A549 (cell line): ENCODE results near the gene EIF4B. TPM values are rescaled to one million over a fixed set of nuclear protein-coding genes. Genes with fewer than 3 reads are reported as not detected.
A peak's percentile ranks its signal among the peaks of the same experiment; 100 is the strongest.

Experiments
- ATAC-seq, 2 experiments: fragments of 200-7000 bp in 1 of 2; fragments of >200 bp in 1 of 2; cut with Nextera tagmentation in 1 of 2; cut with Tn5 transposase in 1 of 2; 3 replicates each; pipeline versions ENCODE4 v1.8.0 to v1.9.1; 2018 to 2020; ENCODE audit warnings: mild to moderate bottlenecking in 1 of 2, moderate library complexity in 1 of 2
- CTCF ChIA-PET: fragments of 300-600 bp; sonication (Branson Sonifier 250); formaldehyde crosslinking; extraction: SDS; loops from one replicate; lab custom pipeline; 2021; ENCODE audit warnings: antibody characterized with exemption, inconsistent platforms; lab: Yijun Ruan, JAX
- POLR2A ChIA-PET: fragments of 350-600 bp; formaldehyde crosslinking; extraction: SDS; loops from one replicate; lab custom pipeline; 2021; ENCODE audit warnings: antibody characterized with exemption, inconsistent platforms; lab: Yijun Ruan, JAX
- DNase-seq, 2 experiments: peaks; one replicate each; pipeline versions ENCODE4 v3.0.0 to v3.0.0-alpha.2; 2011 to 2016; ENCODE audit warnings: low read depth in 1 of 2, low spot score in 1 of 2
- FAIRE-seq: peaks from 2 replicates; lab custom pipeline; 2011; peaks lifted over from hg19 to GRCh38; lab: Jason Lieb, UNC
- H3K27ac ChIP-seq, 2 experiments: fragments of >200 bp; sonication (Bioruptor Twin); formaldehyde crosslinking; 3 replicates each; pipeline ENCODE4 v1.5.1; 2016 to 2017
- H3K4me1 ChIP-seq: fragments of >200 bp; sonication (Bioruptor Twin); formaldehyde crosslinking; 3 replicates; pipeline ENCODE4 v1.6.1; 2016
- H3K4me2 ChIP-seq: fragments of >200 bp; sonication (Bioruptor Twin); formaldehyde crosslinking; 3 replicates; pipeline ENCODE4 v1.6.1; 2016
- H3K4me3 ChIP-seq: fragments of >200 bp; sonication (Bioruptor Twin); formaldehyde crosslinking; 3 replicates; pipeline ENCODE4 v1.5.1; 2016
- H3K9me3 ChIP-seq: fragments of >200 bp; sonication (Bioruptor Twin); formaldehyde crosslinking; 3 replicates; pipeline ENCODE4 v1.6.1; 2016
- CEBPB ChIP-seq, 2 experiments: fragments of >200 bp in 1 of 2; sonication (Bioruptor Twin) in 1 of 2; formaldehyde crosslinking in 1 of 2; IDR thresholded peaks; 2 replicates each; pipeline ENCODE4 v1.6.1; 2012 to 2016
- EHF ChIP-seq: fragments of 250-450 bp; sonication (Bioruptor Pico); IDR thresholded peaks from 2 replicates; pipeline ENCODE4 v1.5.0; 2020; ENCODE audit warnings: mild to moderate bottlenecking
- ESRRA ChIP-seq: fragments of 150-350 bp; IDR thresholded peaks from 2 replicates; pipeline ENCODE4 v1.6.1; 2014; ENCODE audit warnings: mild to moderate bottlenecking, low read length, borderline replicate concordance
- GATA3 ChIP-seq: IDR thresholded peaks from 2 replicates; pipeline ENCODE4 v1.6.1; 2012; ENCODE audit warnings: borderline replicate concordance
- HDAC2 ChIP-seq: fragments of 200-600 bp; sonication (generic); IDR thresholded peaks from 2 replicates; pipeline ENCODE4 v1.6.1; 2016
- HOXB13 ChIP-seq: fragments of 250-450 bp; sonication (Bioruptor Pico); IDR thresholded peaks from 2 replicates; pipeline ENCODE4 v1.5.0; 2020; ENCODE audit warnings: low read depth, mild to moderate bottlenecking, moderate library complexity
- JUN ChIP-seq, 2 experiments: fragments of >200 bp; sonication (Bioruptor Twin); formaldehyde crosslinking; IDR thresholded peaks; 2 replicates in 1 of 2; 3 replicates in 1 of 2; pipeline ENCODE4 v1.6.1; 2016 to 2017
- JUNB ChIP-seq: fragments of >200 bp; sonication (Bioruptor Twin); formaldehyde crosslinking; IDR thresholded peaks from 2 replicates; pipeline ENCODE4 v1.6.1; 2016
- MYC ChIP-seq: IDR thresholded peaks from 2 replicates; pipeline ENCODE4 v1.6.1; 2012; ENCODE audit warnings: mild to moderate bottlenecking, inconsistent platforms, low read length, improper control_type of control experiment, borderline replicate concordance
- NFE2L2 ChIP-seq: fragments of 150-350 bp; conservative IDR thresholded peaks from 2 replicates; pipeline ENCODE4 v1.6.1; 2014; ENCODE audit warnings: low read length
- NPAS2 ChIP-seq: fragments of 250-450 bp; sonication (Bioruptor Pico); IDR thresholded peaks from 2 replicates; pipeline ENCODE4 v1.8.0; 2022; ENCODE audit warnings: mild to moderate bottlenecking, moderate library complexity, borderline replicate concordance
- NR3C1 ChIP-seq: fragments of >200 bp; sonication (Bioruptor Twin); formaldehyde crosslinking; IDR thresholded peaks from 3 replicates; pipeline ENCODE4 v1.6.1; 2017
- PHF8 ChIP-seq: fragments of 200-600 bp; sonication (generic); IDR thresholded peaks from 2 replicates; pipeline ENCODE4 v1.6.1; 2016; ENCODE audit warnings: low read depth, mild to moderate bottlenecking, antibody characterized with exemption, moderate library complexity, borderline replicate concordance
- POLR2A ChIP-seq: IDR thresholded peaks from 2 replicates; pipeline ENCODE4 v1.6.1; 2012; ENCODE audit warnings: mild to moderate bottlenecking, low read length
- RAD21 ChIP-seq, 2 experiments: fragments of >200 bp in 1 of 2; sonication (Bioruptor Twin) in 1 of 2; formaldehyde crosslinking in 1 of 2; IDR thresholded peaks in 1 of 2; conservative IDR thresholded peaks in 1 of 2; 2 replicates in 1 of 2; 3 replicates in 1 of 2; pipeline ENCODE4 v1.6.1; 2012 to 2018; ENCODE audit warnings: inconsistent platforms in 1 of 2
- RFX5 ChIP-seq: fragments of 450-650 bp; IDR thresholded peaks from 2 replicates; pipeline ENCODE4 v1.7.1; 2014; ENCODE audit warnings: antibody characterized with exemption, mild to moderate bottlenecking, moderate library complexity
- TFCP2L1 ChIP-seq: fragments of 250-450 bp; sonication (Bioruptor Pico); IDR thresholded peaks from 2 replicates; pipeline ENCODE4 v1.5.0; 2021; ENCODE audit warnings: mild to moderate bottlenecking
- TP53 ChIP-seq: fragments of 250-450 bp; sonication (Bioruptor Pico); IDR thresholded peaks from 2 replicates; pipeline ENCODE4 v1.5.0; 2021; ENCODE audit warnings: mild to moderate bottlenecking, moderate library complexity
- ZNF302 ChIP-seq: fragments of 250-450 bp; sonication (Bioruptor Pico); IDR thresholded peaks from 2 replicates; pipeline ENCODE4 v1.9.0; 2021; ENCODE audit warnings: inconsistent platforms, mild to moderate bottlenecking, moderate library complexity
- WGBS: methylation state at CpG from one replicate; pipeline ENCODE4 v1.1.6; 2017; ENCODE audit errors: missing lambda C conversion rate; 5-methylcytosine and 5-hydroxymethylcytosine counted together
- polyA plus RNA-seq, 4 experiments: library from polyadenylated mRNA; depleted of rRNA in 3 of 4; stranded (reverse); fragments of >200 nt; fragmentation: RNase III in 1 of 4; extraction: RNeasy Plus Mini Kit Qiagen cat#74134 plus additional on column Dnase treatment in 1 of 4; gene quantifications; 2 replicates in 3 of 4; 3 replicates in 1 of 4; pipeline ENCODE4 v1.2.3, GENCODE V29; 2011 to 2017
- TF ChIP-seq, protein P1 (sequence below): IDR thresholded peaks from 2 replicates; pipeline ENCODE4 v1.6.1; 2012; ENCODE audit warnings: low read depth, borderline replicate concordance
- TF ChIP-seq, protein P2 (sequence below): fragments of >200 bp; sonication (Bioruptor Twin); formaldehyde crosslinking; IDR thresholded peaks from 3 replicates; pipeline ENCODE4 v1.6.1; 2016
- TF ChIP-seq, protein P3 (sequence below): IDR thresholded peaks from 2 replicates; pipeline ENCODE4 v1.6.1; 2012
- TF ChIP-seq, protein P4 (sequence below): fragments of >200 bp; sonication (Bioruptor Twin); formaldehyde crosslinking; IDR thresholded peaks from 3 replicates; pipeline ENCODE4 v1.5.1; 2016
- TF ChIP-seq, protein P5 (sequence below): IDR thresholded peaks from 2 replicates; pipeline ENCODE4 v1.6.1; 2012
- TF ChIP-seq, protein P6 (sequence below): fragments of 250-450 bp; sonication (Bioruptor Pico); IDR thresholded peaks from 2 replicates; pipeline ENCODE4 v1.5.0; 2020; ENCODE audit warnings: low read depth, mild to moderate bottlenecking, moderate library complexity
- TF ChIP-seq, protein P7 (sequence below): fragments of 250-450 bp; sonication (Bioruptor Pico); IDR thresholded peaks from 2 replicates; pipeline ENCODE4 v1.5.0; 2021; ENCODE audit warnings: mild to moderate bottlenecking, moderate library complexity, borderline replicate concordance

Gene EIF4B
- polyA plus RNA-seq, 2 of the 4 experiments (the other 2 are of a cell fraction) = 377 to 650 TPM

DNA sequence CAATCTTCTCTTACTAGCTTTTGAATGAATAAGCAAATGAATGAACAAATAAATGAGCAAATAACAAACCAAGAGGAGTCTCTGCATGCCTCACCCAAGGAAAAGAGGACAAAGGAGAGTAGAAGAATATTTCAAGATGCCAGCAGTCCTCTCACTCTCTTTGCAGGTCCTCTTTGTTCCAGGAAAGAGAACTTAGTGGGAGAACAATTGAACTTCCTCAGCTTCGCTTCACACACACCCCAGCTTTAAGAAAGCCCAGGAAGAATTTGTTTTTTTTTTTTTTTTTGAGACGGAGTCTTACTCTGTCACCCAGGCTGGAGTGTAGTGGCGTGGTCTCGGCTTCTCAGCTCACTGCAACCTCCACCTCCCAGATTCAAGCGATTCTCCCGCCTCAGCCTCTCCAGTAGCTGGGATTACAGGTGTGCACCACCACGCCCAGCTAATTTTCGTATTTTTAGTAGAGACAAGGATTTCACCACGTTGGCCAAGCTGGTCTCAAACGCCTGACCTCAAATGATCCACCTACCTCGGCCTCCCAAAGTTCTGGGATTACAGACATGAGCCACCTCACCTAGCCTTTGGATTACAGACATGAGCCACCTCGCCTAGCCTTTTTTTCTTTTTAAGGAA, 37.0 kb upstream of the EIF4B start:
- peak overlapping the region; percentile 78 for H3K4me2 ChIP-seq
- TF ChIP-seq NFE2L2 = no peak
- no peak for TF ChIP-seq POLR2A
- 0 out of 2 replicates have a peak, but pooled peaks have one; percentile 64 for TF ChIP-seq EHF (CRISPR knock-in tag)
- TF ChIP-seq, all 56 proteins: peak for 1
- Histone ChIP-seq H3K27ac (peak overlapping the region; percentile 90 to 91), H3K9me3 (no peaks in the 10 kb centered on the region), H3K4me1 (peaks cover 72% of the 10 kb centered on the region), H3K4me3 (no peak overlapping the region)
- 51% methylated on average over 12 of the region's 12 CpGs for WGBS
- no peak for ATAC-seq
- CTCF ChIA-PET = interaction anchor here (0.6 to 44.4 kb wide), 8 partner anchors 7 to 743 kb away, joined by 3 to 1736 read pairs (median 21); partner anchors contain the start of gene KRT8
- POLR2A ChIA-PET = interaction anchor here (0.6 to 7.0 kb wide), 9 partner anchors 14 to 943 kb away, joined by 3 to 110 read pairs (median 5); partner anchors contain the start of genes KRT18 and KRT8
- no peak for DNase-seq
- no peak for FAIRE-seq

DNA sequence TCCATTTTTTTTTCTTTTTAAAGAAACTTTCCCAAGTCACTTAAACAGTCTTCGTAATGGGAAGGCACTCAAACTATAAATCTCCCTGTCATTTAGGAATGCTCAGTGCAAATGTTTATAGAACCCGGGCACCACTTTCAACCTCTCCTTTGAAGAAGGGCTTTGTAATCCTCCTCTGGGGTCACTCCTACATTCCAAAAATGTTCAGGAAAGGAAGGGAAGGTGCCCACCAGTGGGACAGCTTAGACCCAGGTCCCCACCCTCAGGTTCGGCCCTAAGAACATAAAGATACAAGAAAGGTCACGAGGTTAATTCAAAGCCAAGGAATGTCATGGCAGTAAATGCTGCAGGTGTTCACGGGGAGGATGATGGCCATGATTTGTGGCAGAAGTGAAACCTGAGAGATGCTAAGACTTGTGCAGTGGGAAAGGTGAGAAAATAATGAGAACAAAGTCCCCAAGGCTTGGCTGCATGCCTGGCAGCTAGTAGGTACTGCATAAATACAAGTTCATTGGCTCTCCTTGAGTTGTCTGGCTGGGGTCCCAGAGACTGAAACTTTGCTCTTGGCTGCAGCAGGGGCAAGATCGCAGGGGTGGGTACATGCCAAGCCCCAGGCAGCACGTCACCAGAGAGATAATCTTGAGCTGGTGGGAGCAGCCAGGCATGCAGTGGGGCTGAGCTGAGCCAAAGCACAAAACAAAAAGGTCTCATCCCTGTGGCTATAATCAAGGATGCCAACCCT, 36.3 kb upstream of the EIF4B start:
- peak overlapping the region; percentile 78 for H3K4me2 ChIP-seq
- H3K27ac ChIP-seq = peak overlapping the region; percentile 90 to 91
- DNase-seq (peak in 1 of 2 experiments; percentile 96), ATAC-seq (peak; percentile 39 to 67), FAIRE-seq (peak; percentile 94)
- H3K4me3 ChIP-seq = 0 out of 3 replicates have a peak overlapping the region, but pooled peaks have one; percentile 3
- H3K9me3 ChIP-seq = no peaks in the 10 kb centered on the region
- CTCF ChIA-PET = interaction anchor here (0.6 to 44.4 kb wide), 14 partner anchors 8 to 900 kb away, joined by 3 to 1736 read pairs (median 6); partner anchors contain the start of genes ATG101 and KRT8
- 6% methylated on average over 7 of the region's 7 CpGs for WGBS
- peaks cover 72% of the 10 kb centered on the region for H3K4me1 ChIP-seq
- POLR2A ChIA-PET = interaction anchor here (0.6 to 7.0 kb wide), 10 partner anchors 15 to 944 kb away, joined by 3 to 110 read pairs (median 8); partner anchors contain the start of genes EIF4B, KRT18 and KRT8
- TF ChIP-seq RAD21 (conservative IDR thresholded peaks at IDR 0.05 in 1 of 2, IDR thresholded peaks at IDR 0.05 in 1 of 2) (0 out of 5 replicates have a peak, but pooled peaks of 1 of the 2 experiments have one; percentile 1), MYC (0 out of 2 replicates have a peak, but pooled peaks have one; percentile 10), TP53 (CRISPR knock-in tag) (no peak), RFX5 (no peak), HDAC2 (no peak), HOXB13 (CRISPR knock-in tag) (0 out of 2 replicates have a peak, but pooled peaks have one; percentile 13), EHF (CRISPR knock-in tag) (no peak), TFCP2L1 (CRISPR knock-in tag) (no peak), ESRRA (0 out of 2 replicates have a peak, but pooled peaks have one; percentile 53), PHF8 (no peak), JUN (IDR thresholded peaks at IDR 0.05) (peak in 1 of 2 experiments; percentile 84; a peak in 3 of 5 replicates), GATA3 (peak; percentile 91), CEBPB (IDR thresholded peaks at IDR 0.05) (peak in 1 of 2 experiments; percentile 58; a peak in 2 of 4 replicates), ZNF302 (peak; percentile 45; the same call in 1 of the 2 replicates), NPAS2 (CRISPR knock-in tag) (no peak), JUNB (peak; percentile 41; the same call in 1 of the 2 replicates), NR3C1 (no peak)
- TF ChIP-seq, protein P1, sequence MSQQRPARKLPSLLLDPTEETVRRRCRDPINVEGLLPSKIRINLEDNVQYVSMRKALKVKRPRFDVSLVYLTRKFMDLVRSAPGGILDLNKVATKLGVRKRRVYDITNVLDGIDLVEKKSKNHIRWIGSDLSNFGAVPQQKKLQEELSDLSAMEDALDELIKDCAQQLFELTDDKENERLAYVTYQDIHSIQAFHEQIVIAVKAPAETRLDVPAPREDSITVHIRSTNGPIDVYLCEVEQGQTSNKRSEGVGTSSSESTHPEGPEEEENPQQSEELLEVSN = no peak
- TF ChIP-seq, protein P2, sequence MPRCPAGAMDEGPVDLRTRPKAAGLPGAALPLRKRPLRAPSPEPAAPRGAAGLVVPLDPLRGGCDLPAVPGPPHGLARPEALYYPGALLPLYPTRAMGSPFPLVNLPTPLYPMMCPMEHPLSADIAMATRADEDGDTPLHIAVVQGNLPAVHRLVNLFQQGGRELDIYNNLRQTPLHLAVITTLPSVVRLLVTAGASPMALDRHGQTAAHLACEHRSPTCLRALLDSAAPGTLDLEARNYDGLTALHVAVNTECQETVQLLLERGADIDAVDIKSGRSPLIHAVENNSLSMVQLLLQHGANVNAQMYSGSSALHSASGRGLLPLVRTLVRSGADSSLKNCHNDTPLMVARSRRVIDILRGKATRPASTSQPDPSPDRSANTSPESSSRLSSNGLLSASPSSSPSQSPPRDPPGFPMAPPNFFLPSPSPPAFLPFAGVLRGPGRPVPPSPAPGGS = no peak
- TF ChIP-seq, protein P3, sequence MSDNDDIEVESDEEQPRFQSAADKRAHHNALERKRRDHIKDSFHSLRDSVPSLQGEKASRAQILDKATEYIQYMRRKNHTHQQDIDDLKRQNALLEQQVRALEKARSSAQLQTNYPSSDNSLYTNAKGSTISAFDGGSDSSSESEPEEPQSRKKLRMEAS = peak; percentile 49
- TF ChIP-seq, protein P4, sequence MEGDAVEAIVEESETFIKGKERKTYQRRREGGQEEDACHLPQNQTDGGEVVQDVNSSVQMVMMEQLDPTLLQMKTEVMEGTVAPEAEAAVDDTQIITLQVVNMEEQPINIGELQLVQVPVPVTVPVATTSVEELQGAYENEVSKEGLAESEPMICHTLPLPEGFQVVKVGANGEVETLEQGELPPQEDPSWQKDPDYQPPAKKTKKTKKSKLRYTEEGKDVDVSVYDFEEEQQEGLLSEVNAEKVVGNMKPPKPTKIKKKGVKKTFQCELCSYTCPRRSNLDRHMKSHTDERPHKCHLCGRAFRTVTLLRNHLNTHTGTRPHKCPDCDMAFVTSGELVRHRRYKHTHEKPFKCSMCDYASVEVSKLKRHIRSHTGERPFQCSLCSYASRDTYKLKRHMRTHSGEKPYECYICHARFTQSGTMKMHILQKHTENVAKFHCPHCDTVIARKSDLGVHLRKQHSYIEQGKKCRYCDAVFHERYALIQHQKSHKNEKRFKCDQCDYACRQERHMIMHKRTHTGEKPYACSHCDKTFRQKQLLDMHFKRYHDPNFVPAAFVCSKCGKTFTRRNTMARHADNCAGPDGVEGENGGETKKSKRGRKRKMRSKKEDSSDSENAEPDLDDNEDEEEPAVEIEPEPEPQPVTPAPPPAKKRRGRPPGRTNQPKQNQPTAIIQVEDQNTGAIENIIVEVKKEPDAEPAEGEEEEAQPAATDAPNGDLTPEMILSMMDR = no peak
- TF ChIP-seq, protein P5, sequence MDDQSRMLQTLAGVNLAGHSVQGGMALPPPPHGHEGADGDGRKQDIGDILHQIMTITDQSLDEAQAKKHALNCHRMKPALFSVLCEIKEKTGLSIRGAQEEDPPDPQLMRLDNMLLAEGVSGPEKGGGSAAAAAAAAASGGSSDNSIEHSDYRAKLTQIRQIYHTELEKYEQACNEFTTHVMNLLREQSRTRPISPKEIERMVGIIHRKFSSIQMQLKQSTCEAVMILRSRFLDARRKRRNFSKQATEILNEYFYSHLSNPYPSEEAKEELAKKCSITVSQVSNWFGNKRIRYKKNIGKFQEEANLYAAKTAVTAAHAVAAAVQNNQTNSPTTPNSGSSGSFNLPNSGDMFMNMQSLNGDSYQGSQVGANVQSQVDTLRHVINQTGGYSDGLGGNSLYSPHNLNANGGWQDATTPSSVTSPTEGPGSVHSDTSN = peak; percentile 86
- TF ChIP-seq, protein P6, sequence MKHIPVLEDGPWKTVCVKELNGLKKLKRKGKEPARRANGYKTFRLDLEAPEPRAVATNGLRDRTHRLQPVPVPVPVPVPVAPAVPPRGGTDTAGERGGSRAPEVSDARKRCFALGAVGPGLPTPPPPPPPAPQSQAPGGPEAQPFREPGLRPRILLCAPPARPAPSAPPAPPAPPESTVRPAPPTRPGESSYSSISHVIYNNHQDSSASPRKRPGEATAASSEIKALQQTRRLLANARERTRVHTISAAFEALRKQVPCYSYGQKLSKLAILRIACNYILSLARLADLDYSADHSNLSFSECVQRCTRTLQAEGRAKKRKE (CRISPR knock-in tag) = no peak
- TF ChIP-seq, protein P7, sequence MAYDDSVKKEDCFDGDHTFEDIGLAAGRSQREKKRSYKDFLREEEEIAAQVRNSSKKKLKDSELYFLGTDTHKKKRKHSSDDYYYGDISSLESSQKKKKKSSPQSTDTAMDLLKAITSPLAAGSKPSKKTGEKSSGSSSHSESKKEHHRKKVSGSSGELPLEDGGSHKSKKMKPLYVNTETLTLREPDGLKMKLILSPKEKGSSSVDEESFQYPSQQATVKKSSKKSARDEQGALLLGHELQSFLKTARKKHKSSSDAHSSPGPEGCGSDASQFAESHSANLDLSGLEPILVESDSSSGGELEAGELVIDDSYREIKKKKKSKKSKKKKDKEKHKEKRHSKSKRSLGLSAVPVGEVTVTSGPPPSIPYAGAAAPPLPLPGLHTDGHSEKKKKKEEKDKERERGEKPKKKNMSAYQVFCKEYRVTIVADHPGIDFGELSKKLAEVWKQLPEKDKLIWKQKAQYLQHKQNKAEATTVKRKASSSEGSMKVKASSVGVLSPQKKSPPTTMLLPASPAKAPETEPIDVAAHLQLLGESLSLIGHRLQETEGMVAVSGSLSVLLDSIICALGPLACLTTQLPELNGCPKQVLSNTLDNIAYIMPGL = no peak
